Mesenchymal stem cell (in vitro differentiated cells and primary cell): ENCODE measurements around the gene DOCK2.

Source experiments
- DNase-seq: peaks from one replicate; pipeline ENCODE4 v3.0.0-alpha.2; 2013
- H2AFZ ChIP-seq: one replicate; pipeline ENCODE4 v1.6.1; 2013; ENCODE audit warnings: low read depth, mild to moderate bottlenecking, control low read depth, inconsistent platforms, low read length, moderate library complexity
- H2AK5ac ChIP-seq: 2 replicates; pipeline ENCODE4 v1.6.1; 2013; ENCODE audit warnings: low read length, moderate library complexity, mild to moderate bottlenecking, inconsistent platforms; ENCODE audit not compliant: severe bottlenecking
- H2BK120ac ChIP-seq: one replicate; pipeline ENCODE4 v1.6.1; 2013; ENCODE audit warnings: low read depth, mild to moderate bottlenecking, inconsistent platforms, low read length, moderate library complexity
- H2BK12ac ChIP-seq, 2 experiments: one replicate each; pipeline ENCODE4 v1.6.1; 2013; ENCODE audit warnings: inconsistent platforms in 2 of 2, low read length in 2 of 2, mild to moderate bottlenecking in 2 of 2, moderate library complexity in 2 of 2, control low read depth in 1 of 2
- H2BK15ac ChIP-seq: one replicate; pipeline ENCODE4 v1.6.1; 2013; ENCODE audit warnings: mild to moderate bottlenecking, low read depth, inconsistent platforms; ENCODE audit not compliant: poor library complexity, severe bottlenecking
- H2BK5ac ChIP-seq: 2 replicates; pipeline ENCODE4 v1.6.1; 2013; ENCODE audit warnings: low read depth, mild to moderate bottlenecking, low read length, control low read depth, inconsistent platforms; ENCODE audit not compliant: poor library complexity, severe bottlenecking
- H3K14ac ChIP-seq, 2 experiments: one replicate each; pipeline ENCODE4 v1.6.1; 2013; ENCODE audit warnings: inconsistent platforms in 2 of 2, low read length in 2 of 2, control low read depth in 1 of 2, mild to moderate bottlenecking in 1 of 2, moderate library complexity in 1 of 2
- H3K18ac ChIP-seq, 2 experiments: one replicate each; pipeline ENCODE4 v1.6.1; 2013; ENCODE audit warnings: inconsistent platforms in 2 of 2, low read length in 2 of 2, control low read depth in 1 of 2, low read depth in 1 of 2, mild to moderate bottlenecking in 1 of 2
- H3K23ac ChIP-seq, 2 experiments: one replicate each; pipeline ENCODE4 v1.6.1; 2013; ENCODE audit warnings: inconsistent platforms in 2 of 2, low read length in 2 of 2, mild to moderate bottlenecking in 2 of 2, moderate library complexity in 2 of 2, control low read depth in 1 of 2
- H3K27ac ChIP-seq: 2 replicates; pipeline ENCODE4 v1.5.1; 2013; ENCODE audit warnings: mild to moderate bottlenecking, moderate library complexity, low read length, control low read depth, inconsistent platforms; ENCODE audit not compliant: poor library complexity, severe bottlenecking
- H3K27me3 ChIP-seq, 2 experiments: 2 replicates each; pipeline versions ENCODE4 v1.6.1 to v1.7.0; 2013; ENCODE audit warnings: low read length in 2 of 2, mild to moderate bottlenecking in 2 of 2, moderate library complexity in 2 of 2, control low read depth in 1 of 2, inconsistent platforms in 1 of 2; ENCODE audit not compliant: control insufficient read depth in 1 of 2, insufficient read depth in 1 of 2
- H3K36me3 ChIP-seq, 2 experiments: 2 replicates each; pipeline versions ENCODE4 v1.6.1 to v1.7.0; 2013; ENCODE audit warnings: low read length in 2 of 2, control low read depth in 1 of 2, inconsistent platforms in 1 of 2, low read depth in 1 of 2, mild to moderate bottlenecking in 1 of 2; ENCODE audit not compliant: insufficient read depth in 2 of 2, control insufficient read depth in 1 of 2
- H3K4ac ChIP-seq, 2 experiments: one replicate each; pipeline ENCODE4 v1.6.1; 2013; ENCODE audit warnings: inconsistent platforms in 2 of 2, low read length in 2 of 2, mild to moderate bottlenecking in 2 of 2, moderate library complexity in 2 of 2, control low read depth in 1 of 2, low read depth in 1 of 2
- H3K4me1 ChIP-seq: 2 replicates; pipeline ENCODE4 v1.6.1; 2013; ENCODE audit warnings: low read depth, low read length, control low read depth; ENCODE audit not compliant: control insufficient read depth, insufficient read depth
- H3K4me2 ChIP-seq: 2 replicates; pipeline ENCODE4 v1.6.1; 2013; ENCODE audit warnings: low read length, mild to moderate bottlenecking, inconsistent platforms; ENCODE audit not compliant: poor library complexity, severe bottlenecking
- H3K4me3 ChIP-seq, 2 experiments: 2 replicates each; pipeline versions ENCODE4 v1.5.1 to v1.7.0; 2013; ENCODE audit warnings: low read length in 2 of 2, mild to moderate bottlenecking in 2 of 2, control low read depth in 1 of 2, low read depth in 1 of 2; ENCODE audit not compliant: insufficient read depth in 1 of 2
- H3K79me1 ChIP-seq: replicated peaks from 2 replicates; pipeline ENCODE4 v1.6.1; 2013; ENCODE audit warnings: mild to moderate bottlenecking, control low read depth, low read length, inconsistent platforms; ENCODE audit not compliant: poor library complexity, severe bottlenecking
- H3K9ac ChIP-seq: 2 replicates; pipeline ENCODE4 v1.7.0; 2013; ENCODE audit warnings: mild to moderate bottlenecking, low read length, moderate library complexity
- H3K9me3 ChIP-seq: 2 replicates; pipeline ENCODE4 v1.7.0; 2013; ENCODE audit warnings: mild to moderate bottlenecking, low read length; ENCODE audit not compliant: control insufficient read depth
- H4K8ac ChIP-seq: one replicate; pipeline ENCODE4 v1.6.1; 2013; ENCODE audit warnings: inconsistent platforms, mild to moderate bottlenecking, low read length, moderate library complexity
- H4K91ac ChIP-seq: one replicate; pipeline ENCODE4 v1.6.1; 2013; ENCODE audit warnings: mild to moderate bottlenecking, low read length, inconsistent platforms
- WGBS: methylation state at CpG from one replicate; pipeline ENCODE4 v1.1.7; 2013; ENCODE audit warnings: mixed read lengths; 5-methylcytosine and 5-hydroxymethylcytosine counted together

Gene DOCK2

DNA sequence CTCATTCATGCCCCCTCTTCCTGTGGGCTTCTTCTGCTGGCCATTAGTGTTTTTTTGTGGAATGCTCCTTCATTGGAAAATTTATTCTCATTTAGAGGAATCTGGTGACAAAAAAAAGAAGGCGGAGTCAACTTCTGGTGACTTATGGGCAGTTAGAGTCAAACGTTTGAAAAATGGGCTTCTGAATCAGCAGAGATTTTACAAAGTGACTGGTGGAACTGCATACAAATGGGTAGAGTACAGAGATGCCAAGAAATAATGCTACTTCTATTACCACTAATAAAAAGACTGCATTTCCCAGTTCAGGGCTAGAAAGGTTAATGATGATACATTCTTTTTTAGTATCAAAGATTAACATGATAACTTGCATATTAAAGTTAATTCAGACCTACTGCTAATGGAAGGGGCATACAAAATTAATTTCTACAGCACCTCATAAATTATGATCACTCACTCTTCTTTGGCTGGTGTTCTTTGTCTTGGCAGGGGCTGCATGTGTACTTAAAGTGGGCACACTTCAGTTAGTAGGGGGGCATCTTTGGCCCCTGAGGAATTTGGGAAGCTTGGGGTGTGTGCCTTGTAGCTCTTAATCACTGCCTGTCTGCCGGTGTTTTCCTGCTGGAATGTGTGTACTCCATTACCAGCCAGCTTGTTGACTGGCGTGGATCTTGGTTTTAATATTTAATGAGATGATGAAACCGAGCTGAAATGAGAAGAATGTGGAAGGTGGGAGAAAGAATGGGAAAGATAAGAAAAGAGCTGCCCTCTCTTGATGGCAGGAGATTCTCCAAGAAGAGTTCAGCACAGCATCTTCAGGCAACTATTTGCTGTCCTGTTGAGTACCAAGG lies 148.9 kb downstream of the DOCK2 start:
- no peak overlapping the region for H3K14ac ChIP-seq

DNA sequence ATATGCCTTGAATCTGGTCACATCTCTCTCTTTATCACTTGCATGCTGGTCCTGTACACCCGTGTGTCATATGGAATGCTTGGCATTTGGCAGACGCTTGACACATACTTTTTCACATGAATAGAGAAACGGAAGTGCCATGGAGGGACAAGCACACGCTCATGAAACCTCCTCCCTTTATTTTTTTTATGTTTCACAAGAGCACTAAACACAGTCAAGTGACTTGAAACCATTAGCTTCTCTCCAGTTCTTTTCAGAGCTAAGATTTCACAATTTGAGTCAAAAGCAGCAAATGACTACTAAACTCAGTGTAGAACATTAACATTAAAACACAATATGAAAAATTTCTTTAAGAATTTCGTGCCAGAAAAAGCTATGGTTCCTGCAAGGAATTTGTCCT lies 151.1 kb downstream of the DOCK2 start:
- H3K4me2 ChIP-seq: no peak overlapping the region
- H3K27me3 ChIP-seq: no peaks in the 10 kb centered on the region
- no peak overlapping the region for H4K91ac ChIP-seq
- peaks cover 10% of the 10 kb centered on the region for H3K4me1 ChIP-seq
- no peak overlapping the region for H3K23ac ChIP-seq
- no peak overlapping the region for H3K18ac ChIP-seq
- no peak overlapping the region for H4K8ac ChIP-seq
- H3K14ac ChIP-seq: no peak overlapping the region
- H3K27ac ChIP-seq: no peak overlapping the region
- 33% methylated on average over 5 of the region's 5 CpGs for WGBS
- no peak overlapping the region for H2AK5ac ChIP-seq
- H3K4ac ChIP-seq: no peak overlapping the region
- no peak overlapping the region for H2BK5ac ChIP-seq
- H2AFZ ChIP-seq: no peak overlapping the region
- no peaks in the 10 kb centered on the region for H3K36me3 ChIP-seq
- H2BK12ac ChIP-seq: no peak overlapping the region
- no peak overlapping the region for H3K4me3 ChIP-seq
- peak; percentile 57 for DNase-seq
- H2BK120ac ChIP-seq: no peak overlapping the region
- no peak overlapping the region for H3K9ac ChIP-seq
- H2BK15ac ChIP-seq: no peak overlapping the region
- H3K9me3 ChIP-seq: no peaks in the 10 kb centered on the region
- H3K79me1 ChIP-seq: no peaks in the 10 kb centered on the region

More for the DNA sequence above, 148.9 kb downstream of the DOCK2 start:
- Histone ChIP-seq H3K9ac (no peak overlapping the region), H3K27me3 (no peaks in the 10 kb centered on the region), H4K91ac (no peak overlapping the region), H2BK15ac (no peak overlapping the region), H3K36me3 (no peaks in the 10 kb centered on the region), H2BK12ac (peak overlapping the region in 1 of 2 experiments; percentile 52), H2BK5ac (peak overlapping the region; percentile 73), H3K4me1 (peaks cover 7% of the 10 kb centered on the region), H2AFZ (peak overlapping the region; percentile 27), H3K23ac (no peak overlapping the region), H3K9me3 (no peaks in the 10 kb centered on the region), H3K18ac (peak overlapping the region in 1 of 2 experiments; percentile 26), H3K27ac (peak overlapping the region; percentile 83), H2AK5ac (no peak overlapping the region), H3K79me1 (no peaks in the 10 kb centered on the region), H3K4me3 (no peak overlapping the region), H4K8ac (no peak overlapping the region), H3K4ac (no peak overlapping the region), H2BK120ac (no peak overlapping the region), H3K4me2 (no peak overlapping the region)
- WGBS: 40% methylated on average over 5 of the region's 5 CpGs
- no peak for DNase-seq

DNA sequence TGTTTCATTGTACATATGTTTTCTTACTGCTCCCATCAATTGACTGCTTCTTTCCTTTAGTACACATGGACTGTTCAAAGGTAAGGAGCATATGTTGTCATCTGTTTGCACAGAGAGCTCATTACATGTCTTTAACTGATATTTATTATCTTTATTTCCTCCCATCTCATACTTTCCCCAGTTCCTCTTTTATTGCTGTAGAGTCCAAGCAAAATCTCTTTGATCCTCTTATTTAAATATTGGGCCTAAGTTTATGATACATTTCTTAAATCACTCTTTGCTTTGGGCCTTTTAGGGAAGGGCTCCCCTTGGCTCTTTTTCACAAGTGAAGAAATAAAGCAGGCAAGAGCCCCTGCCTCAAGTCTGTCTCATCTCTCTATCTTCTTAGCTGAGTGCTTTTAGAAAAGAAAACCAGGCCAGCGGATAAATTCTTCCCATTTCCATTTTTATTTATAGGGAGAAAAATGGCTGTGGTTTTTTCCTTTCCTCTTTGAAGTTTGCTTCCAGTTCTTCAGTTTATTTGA lies 152.4 kb downstream of the DOCK2 start:
- no peak overlapping the region for H2AK5ac ChIP-seq
- no CpG with 5 or more reads among the region's 1 CpG for WGBS

DNA sequence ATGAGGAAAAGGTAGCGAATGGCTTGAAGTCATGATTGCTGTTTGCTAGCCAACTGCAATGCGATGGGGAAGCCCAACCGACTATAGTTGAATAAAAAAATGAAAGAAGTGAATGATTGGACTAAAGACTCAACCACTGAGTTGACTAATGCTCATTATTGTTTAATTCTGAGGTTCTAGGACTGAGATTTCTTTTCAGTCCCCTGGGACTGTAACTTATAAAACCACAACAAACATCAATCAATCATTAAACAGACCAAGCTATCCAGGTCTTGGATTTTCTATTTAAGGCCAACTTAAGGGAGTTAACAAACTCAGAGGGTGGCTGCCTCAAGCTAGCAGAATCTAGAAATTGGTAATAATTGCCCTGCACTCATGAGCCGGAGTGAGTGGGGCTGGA lies 154.2 kb downstream of the DOCK2 start:
- peak overlapping the region in 1 of 2 experiments; percentile 26 for H3K18ac ChIP-seq
- WGBS: 95% methylated on average over 4 of the region's 4 CpGs
- no peak overlapping the region for H3K4me3 ChIP-seq
- peak overlapping the region; percentile 13 for H3K27ac ChIP-seq
- no peak overlapping the region for H3K23ac ChIP-seq
- no peaks in the 10 kb centered on the region for H3K27me3 ChIP-seq
- peak overlapping the region; percentile 59 to 72 for H2BK12ac ChIP-seq
- no peak overlapping the region for H3K9ac ChIP-seq
- no peaks in the 10 kb centered on the region for H3K9me3 ChIP-seq
- H2BK120ac ChIP-seq: no peak overlapping the region
- H2BK5ac ChIP-seq: no peak overlapping the region
- H4K91ac ChIP-seq: no peak overlapping the region
- peaks cover 9% of the 10 kb centered on the region for H3K4me1 ChIP-seq
- no peak overlapping the region for H3K4ac ChIP-seq
- no peak overlapping the region for H3K14ac ChIP-seq
- no peak overlapping the region for H3K4me2 ChIP-seq
- no peak overlapping the region for H2AK5ac ChIP-seq
- no peaks in the 10 kb centered on the region for H3K79me1 ChIP-seq
- no peak for DNase-seq
- no peak overlapping the region for H2AFZ ChIP-seq
- no peak overlapping the region for H4K8ac ChIP-seq
- H3K36me3 ChIP-seq: peaks cover 0 to 4% of the 10 kb centered on the region in 2 experiments
- no peak overlapping the region for H2BK15ac ChIP-seq

More for the DNA sequence above, 152.4 kb downstream of the DOCK2 start:
- no peak overlapping the region for H3K14ac ChIP-seq
- no peak overlapping the region for H3K18ac ChIP-seq
- no peak overlapping the region for H2BK120ac ChIP-seq
- H3K79me1 ChIP-seq: no peaks in the 10 kb centered on the region
- no peak for DNase-seq
- H2BK15ac ChIP-seq: no peak overlapping the region
- no peak overlapping the region for H4K91ac ChIP-seq
- no peak overlapping the region for H2AFZ ChIP-seq
- peaks cover 0 to 4% of the 10 kb centered on the region in 2 experiments for H3K36me3 ChIP-seq
- no peak overlapping the region for H3K4me2 ChIP-seq
- H2BK12ac ChIP-seq: no peak overlapping the region
- no peak overlapping the region for H3K4me3 ChIP-seq
- no peak overlapping the region for H4K8ac ChIP-seq
- H3K4me1 ChIP-seq: peaks cover 10% of the 10 kb centered on the region
- H3K4ac ChIP-seq: no peak overlapping the region
- no peak overlapping the region for H2BK5ac ChIP-seq
- H3K9me3 ChIP-seq: no peaks in the 10 kb centered on the region
- no peak overlapping the region for H3K23ac ChIP-seq
- H3K9ac ChIP-seq: no peak overlapping the region
- H3K27me3 ChIP-seq: no peaks in the 10 kb centered on the region
- H3K27ac ChIP-seq: no peak overlapping the region
